Stimulated activated CD8-positive, alpha-beta memory T cell treated with anti-CD3 and anti-CD28 coated beads, Interleukin-12 subunit alpha, Interleukin-12 subunit beta, amount 100 ng/mL, for 1 hour (primary cell): ENCODE data around the gene FBXO31.
"Not testable (repeated sequence)": the region's sequence is repeated elsewhere in the genome, so short reads cannot be mapped to it uniquely, and the experiment has no call there.

Experiments used
- DNase-seq: peaks from one replicate; pipeline ENCODE4 v3.0.0-alpha.2; 2020; ENCODE audit warnings: low read depth

Gene FBXO31

DNA sequence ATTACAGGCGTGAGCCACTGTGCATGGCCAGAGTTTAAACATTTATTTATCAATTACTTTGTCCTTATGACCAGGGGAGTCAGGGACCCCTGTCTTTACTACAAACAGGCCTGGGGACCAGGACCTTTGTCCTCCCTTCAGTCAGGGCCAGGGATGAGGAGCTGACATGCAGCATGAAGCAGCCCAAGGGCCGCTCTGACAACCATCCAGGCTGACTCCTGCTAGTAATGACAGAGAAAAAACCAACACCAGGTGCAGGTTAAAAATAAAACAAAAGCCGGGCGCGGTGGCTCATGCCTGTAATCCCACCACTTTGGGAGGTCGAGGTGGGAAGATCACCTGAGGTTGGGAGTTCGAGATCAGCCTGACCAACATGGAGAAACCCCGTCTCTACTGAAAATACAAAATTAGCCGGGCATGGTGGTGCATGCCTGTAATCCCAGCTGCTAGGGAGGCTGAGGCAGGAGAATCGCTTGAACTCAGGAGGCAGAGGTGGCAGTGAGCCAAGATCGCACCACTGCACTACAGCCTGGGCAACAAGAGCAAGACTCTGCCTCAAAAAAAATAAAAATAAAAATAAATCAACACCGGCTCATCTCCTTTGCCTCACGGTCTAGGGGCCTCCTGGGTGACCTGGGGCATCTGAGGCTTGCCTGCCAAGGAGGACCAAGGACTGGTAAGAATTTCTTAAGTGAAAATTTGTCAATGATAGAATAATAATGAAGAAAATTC is 20.6 kb downstream of the FBXO31 start:
- not testable (repeated sequence) for DNase-seq

DNA sequence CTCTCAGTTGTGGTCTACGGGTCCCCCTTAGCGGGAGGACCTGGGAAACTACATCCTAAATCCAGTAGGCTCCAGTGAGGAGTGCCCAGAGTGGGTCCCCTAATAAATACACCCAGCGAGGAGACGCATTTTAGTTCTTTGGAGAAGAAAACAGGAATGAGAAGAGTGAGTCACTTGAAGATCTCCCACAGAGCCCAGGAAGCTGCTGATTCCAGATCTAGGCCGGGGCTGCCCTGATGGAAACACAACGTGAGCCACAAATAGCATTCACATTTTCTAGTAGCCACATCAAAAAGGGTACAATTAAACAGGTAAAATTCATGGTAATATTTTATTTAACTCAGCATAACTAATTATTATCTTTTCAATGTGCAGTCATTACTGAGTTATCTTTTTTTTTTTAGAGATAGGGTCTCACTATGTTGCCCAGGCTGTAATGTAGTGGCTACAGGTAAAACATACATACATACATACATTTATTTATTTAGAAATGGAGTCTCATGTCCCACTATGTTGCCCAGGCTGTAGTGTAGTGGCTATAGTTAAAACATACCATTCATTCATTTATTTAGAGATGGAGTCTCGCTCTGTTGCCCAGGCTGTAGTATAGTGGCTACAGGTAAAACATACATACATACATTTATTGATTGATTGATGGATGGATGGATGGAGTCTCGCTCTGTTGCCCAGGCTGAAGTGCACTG is 21.5 kb downstream of the FBXO31 start:
- no peak for DNase-seq

DNA sequence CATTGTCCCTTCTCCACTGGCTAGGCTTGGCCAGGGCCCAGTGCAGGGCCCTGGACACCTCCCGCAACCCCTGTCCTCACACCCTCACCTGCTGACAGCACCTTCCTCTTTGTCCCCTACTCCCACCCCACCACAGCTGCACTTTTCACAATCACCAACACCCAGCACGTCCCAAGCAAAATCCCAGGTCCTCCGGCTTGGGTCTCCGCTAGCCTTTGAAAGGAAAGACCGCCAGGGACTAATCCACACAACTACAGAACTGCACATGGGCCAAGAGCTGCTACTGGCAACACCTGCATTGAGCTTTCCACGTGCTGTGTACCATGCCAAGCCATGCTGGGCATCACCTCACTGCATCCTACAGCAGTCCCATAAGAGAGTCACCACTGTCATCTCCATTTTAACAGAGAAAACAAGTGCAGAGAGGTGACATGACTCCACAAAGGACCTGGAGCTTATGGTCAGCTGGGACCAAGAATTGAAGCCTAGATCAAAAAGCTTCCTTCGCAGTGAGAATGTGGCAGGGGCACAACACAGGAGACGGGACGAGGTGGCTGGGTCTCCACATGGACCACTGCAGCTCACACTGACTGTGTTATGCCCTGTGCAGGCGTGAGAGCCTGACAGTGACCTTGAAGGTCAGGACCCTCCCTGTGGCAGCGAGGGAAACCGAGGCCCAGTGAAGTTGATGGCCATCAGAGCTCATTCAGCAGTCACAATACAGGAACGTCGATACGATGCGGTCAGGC is 22.5 kb downstream of the FBXO31 start:
- DNase-seq, result no peak

DNA sequence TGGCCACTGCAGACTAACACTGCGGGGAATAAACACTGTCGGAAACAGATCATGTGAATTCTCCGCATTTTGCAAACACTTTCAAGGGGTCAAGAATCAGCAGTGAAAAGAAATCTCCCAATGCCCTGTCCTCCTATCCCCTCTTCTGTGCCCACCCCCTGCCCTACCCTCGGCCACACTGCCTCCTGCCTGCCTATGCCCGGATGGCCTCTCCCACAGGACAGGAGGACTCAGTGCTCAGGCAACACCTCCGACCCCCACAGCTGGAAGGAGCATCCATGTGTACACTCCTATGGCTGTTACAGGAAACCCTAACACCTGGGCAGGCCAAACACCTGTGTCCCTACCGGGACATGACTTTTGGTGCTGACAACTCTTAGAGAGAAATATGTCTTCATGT is 24.5 kb downstream of the FBXO31 start:
- no peak for DNase-seq

DNA sequence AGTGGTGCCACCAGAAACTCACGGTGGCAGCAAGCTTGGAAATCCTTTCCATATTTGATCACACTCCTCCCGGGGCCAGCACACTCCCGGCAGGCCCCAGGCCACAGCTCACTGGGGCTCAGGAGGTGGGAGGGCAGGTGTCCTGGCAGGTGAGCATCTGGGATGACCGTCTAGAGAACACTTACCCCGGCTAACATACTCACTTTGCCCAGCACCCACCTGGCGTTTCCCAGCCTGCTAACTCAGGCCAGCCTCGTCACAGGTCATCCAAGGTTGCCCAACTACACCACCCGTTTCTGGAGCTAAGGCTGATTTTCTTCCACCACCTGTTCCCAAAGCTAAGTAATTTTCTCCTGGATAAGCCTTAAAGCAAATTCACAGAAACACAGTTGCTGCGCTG is 24.9 kb downstream of the FBXO31 start:
- DNase-seq, result no peak

DNA sequence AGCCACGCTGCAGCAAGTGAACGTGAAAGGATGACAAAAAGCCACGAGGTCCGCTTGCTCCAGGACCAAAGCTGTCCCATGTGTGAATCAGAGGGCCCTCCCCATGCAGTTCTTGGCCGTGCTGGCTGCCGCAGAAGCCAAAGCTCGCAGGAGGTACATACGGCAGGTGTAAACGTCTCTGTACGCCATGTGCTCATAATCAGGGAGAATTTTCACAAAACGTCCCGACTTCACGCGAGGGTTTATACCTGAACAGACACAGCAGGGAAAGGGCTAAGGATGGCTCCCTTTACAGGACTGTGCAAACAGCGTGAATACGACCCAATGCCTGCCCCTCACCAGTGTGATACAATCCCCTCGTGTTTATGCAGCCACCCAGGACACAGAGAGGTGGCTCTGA is 25.3 kb downstream of the FBXO31 start:
- no peak for DNase-seq

DNA sequence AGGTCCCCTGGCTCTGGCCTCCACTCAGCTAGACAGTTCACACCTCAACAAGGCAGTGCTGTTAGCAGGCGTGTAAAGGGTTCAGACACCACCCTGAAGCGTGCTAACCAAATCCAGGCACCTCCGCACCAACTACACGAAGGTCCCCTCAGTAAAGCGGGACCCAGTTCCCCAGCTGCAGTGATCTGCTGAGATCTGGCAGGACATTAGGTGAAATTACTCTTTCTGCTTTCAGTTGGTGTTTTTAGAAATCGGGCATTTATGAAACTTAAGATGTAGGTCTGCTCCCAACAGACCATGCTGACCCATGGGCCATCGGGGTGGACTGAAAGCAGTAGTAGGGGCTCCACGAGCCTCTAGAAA is 27.1 kb downstream of the FBXO31 start:
- no peak for DNase-seq

DNA sequence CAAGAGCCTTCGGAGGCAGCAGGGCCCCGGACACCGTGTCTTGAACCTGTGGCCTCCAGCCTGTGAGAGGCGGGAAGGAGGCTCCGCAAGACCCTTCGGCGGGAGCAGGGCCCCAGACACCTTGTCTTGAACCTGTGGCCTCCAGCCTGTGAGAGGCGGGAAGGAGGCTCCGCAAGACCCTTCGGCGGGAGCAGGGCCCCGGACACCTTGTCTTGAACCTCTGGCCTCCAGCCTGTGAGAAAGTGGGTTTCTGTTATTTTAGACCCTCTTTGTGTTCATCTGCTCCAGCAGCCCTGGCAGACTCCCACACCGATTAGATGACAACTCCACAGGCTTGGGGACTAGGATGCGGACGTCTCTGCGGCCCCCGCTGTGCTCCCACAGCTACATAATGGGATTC is 30.0 kb downstream of the FBXO31 start:
- no peak for DNase-seq

DNA sequence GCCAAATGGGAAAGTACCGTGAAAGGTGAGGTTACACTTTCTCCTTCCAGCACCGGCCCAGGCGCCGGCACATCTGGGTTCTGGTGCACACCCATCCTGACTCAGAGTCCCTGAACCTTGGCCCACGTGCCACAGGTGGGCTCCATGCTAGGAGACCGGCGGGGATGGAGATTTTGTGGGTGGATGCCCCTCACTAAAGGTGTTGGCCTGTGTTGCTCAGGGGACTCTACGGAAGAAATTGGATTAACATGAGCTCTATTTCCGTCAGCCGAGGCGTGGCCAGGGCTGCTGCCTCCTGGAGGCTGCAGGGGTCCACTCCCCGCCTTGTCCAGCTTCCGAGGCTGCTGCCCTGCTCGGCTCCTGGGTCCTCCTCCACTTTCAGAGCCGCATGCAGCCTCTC is 30.8 kb downstream of the FBXO31 start:
- DNase-seq, result no peak

DNA sequence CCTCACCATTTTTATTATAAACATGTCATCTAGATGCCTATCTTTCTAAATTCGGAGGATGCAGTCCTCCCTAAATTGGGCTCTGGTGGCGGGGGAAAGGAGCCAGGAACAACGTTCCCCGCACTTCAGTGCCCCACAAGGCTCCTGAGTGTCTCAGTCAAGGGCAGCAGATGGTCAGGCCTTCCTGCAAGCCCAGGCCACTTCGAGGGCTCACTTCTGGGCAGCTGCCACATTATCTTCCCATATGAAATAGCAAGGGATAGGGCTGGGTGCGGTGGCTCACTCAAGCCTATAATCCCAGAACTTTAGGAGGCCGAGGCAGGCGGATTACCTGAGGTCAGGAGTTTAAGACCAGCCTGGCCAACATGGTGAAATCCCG is 32.3 kb downstream of the FBXO31 start:
- no peak for DNase-seq

DNA sequence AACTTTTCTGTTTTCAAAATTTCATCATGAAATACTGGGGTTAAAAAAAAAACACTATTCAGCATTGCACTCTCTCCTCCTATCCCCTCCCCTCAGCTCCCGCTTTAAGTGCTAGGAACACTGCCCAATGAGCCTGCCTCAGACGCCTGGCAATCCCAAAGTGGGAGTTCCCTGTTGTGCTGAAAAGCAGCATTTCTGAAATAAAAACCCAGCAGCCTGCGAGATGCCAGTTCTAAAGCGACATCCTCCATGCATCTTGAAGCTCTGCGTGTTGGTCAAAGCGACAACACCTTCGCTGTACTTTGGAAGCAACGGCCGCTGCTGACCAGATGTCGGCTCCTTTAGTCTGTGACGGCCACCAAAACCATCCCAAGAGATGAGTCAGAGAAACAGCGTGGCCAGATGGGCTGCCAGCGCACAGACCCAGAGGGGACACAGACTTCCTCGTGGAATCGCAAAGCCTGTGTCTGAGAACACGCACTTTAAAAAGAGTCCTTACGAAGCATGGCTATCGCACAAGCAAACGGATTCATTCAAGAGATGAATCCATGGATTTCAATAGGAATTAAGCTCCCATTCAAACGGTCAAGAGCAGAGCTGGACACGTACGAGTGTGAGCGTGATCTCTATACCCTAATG is 32.8 kb downstream of the FBXO31 start:
- no peak for DNase-seq

DNA sequence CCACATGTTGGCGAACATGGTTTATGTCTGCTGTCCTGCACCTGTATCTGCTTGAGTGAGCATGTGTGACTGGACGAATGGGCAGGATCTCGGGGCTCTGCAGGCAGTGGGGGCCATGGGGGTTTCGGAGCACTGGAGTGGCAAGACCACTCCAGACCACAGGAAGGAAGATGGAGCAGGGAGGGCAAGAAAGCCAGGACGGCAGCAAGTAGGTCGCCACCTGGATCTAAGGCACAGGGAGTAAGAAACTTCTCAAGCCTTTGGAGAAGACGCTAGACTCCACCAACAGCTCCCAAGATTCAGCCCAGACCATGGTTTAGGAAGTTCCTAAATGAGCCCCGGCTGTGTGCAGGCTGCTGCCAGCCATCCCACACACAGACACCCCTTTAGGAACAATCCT is 33.5 kb downstream of the FBXO31 start:
- no peak for DNase-seq

DNA sequence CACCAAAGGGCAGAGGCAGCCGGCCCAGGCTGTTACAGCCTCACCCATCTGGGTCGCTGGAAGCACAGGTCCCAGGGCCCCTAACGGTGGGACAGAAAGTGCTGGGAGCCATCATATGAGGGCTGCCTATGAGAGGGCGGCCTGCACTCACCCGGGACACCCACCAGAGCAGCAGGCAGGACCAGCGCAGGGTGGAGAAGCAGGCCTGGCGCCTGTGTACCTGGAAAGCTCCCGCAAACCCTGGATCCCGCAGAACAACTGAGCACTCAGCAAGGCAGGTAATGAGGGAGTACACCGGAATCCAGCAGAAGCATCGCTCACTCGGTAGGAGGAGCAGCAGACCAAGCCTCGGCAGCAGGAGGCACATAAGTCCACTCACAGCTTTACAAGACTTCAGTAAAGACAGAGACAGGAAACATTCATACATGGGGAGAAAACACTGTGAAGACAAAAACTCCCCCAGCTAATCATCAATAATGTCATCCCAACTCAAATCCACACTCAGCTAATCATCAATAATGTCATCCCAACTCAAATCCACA is 34.9 kb downstream of the FBXO31 start:
- no peak for DNase-seq

DNA sequence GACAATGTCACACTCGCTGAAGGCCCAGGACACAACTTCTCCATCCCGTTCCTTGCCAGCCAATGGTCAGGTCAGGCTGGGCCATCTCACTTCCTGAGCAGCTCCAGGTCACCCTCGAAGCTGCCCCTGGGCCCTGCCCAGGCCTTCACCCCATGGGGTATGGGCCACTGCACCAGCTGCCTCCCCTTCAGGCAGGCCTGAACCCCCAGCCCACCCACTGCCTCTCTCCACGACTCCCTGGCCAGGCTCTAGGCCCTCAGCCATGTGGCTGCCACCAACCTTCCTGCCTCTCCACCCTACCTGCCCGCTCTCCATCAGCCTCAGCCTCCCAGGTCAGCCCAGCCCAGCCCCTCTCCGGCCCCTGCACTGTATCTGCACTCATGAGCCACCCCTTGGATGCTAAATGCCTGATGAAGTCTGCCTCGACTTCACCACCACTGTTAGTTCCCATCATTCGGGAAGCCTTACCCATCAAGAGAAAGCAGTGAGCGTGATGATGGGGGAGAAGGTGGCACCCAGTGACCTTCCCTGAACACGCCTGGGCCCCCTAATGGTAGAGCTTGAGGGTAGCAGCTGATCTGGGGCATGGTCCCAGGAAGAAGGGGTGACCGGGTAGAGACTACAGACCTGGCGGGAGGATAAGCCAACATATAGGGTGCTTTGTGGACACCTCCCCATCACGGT is 35.5 kb downstream of the FBXO31 start:
- no peak for DNase-seq

DNA sequence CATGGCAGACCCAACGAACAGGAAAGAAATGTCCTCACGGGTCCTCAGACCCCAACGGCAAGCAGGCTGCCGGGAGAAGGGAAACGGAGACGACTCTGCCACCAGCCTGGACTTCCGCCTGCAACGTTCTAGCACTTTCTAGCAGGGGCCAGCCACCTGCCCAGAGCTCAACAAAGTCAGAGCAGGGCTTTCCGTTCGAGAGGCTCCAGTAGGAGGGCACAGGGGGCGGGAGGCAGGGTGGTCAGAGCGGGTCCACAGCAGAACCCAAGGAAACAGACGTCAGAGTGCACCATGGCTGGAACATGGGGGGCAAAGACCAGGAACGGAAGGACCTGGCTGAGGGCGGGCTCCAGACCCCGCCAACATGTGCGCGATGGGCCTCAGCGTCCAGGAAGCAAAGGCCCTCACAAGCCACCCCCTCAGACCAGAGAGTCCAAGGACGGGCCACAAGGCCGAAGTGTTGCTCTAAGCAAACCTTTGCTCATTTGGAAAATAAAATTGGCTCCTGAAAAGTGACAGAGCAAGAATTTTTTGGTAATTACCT is 37.0 kb downstream of the FBXO31 start:
- no peak for DNase-seq

DNA sequence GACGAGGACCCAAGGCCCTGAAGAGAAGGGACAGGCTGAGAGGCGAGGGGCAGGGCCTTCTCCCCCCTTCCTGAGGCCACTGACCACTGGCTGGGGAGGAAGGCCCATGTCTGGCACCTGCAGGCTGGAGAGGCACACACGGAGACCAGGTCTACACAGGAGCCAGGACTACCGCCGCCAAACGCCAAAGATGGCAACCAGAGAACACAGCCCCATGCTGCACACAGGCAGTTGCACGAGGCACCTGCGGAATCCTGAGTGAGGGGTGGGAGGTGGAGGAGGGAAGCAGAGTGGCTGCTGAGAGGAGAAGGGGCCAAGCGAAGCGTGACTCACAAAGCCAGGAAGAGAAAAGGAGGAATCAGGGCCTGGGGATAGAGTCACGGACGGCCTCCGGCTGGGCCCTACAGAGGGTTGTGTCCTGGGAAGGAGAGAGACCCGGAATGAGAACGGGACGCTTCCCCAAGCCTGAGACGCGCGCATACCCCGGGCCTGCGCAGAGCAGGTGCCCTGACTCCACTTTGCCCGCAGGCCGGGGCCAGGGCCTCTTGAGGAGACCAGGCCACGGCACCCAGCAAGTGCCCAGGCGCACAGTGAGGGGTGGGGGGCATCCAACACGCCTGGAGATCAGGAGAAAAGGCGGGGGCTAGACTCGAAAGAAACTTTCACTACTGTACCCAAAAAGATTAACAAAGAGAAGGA is 37.7 kb downstream of the FBXO31 start:
- no peak for DNase-seq

DNA sequence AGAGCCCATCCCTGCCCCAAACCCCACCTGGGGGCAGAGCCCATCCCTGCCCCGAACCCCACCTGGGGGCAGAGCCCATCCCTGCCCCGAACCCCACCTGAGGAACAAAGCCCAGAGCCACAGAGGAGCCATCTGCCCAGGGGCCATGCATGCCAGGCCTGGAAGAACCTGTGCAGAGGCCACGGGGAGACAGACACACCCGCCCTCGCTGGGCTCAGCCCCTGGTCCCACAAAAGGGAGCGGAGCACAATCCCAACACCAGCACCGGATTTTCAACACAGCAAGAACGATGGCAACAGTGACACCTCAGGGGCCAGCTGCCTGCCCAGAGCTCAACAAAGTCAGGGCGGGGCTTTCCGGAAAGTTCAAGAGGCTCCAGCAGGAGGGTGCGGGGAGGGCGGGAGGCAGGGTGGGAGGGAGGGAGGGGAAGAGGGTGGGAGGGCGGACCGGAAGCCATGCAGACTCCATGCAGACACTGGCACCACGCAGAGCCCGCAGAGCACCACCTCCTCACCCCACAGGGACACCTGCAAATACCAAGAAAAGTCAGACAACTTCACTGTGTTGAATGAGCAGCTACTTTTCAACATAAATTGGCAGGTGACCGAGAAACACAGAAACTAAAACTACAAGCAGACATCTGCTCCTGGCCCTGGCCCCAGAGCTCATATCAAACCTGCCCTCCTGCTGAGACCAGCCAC is 38.5 kb downstream of the FBXO31 start:
- DNase-seq, result peak; percentile 15

DNA sequence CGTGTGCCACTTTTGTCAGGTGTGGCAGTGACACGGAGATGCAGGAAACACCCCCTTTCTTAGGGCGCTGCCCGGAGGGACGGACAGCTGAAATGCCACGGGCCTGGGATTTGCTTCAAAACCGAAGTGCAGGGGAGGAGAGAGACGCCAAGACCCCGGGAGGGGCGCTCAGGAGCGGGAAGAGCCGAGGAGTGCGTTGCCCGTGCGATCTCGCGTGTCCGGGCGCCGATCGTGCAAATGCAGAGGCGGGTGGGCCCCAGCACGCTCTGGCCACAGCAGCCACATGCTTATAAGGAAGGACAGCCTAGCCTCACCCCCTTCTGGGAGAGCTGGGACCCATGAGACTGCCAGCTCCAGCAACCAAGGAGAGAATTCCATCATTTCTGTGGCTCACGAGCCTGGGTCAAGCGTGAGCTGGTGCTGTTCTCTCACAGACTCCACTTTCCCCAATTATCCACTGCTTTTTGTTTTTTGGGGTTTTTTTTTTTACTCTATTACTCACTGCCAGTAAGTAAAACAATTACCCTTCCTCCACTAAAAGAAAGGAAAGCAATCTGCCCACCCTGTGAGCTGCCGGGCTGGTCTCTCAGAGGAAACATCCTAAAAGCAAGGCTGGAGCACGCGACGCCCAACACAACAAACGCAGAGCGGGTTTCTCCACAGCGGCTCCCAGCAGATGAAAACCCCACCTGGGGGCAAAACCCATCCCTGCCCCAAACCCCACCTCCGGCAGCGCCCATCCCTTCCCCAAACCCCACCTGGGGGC is 39.2 kb downstream of the FBXO31 start:
- DNase-seq, result no peak

DNA sequence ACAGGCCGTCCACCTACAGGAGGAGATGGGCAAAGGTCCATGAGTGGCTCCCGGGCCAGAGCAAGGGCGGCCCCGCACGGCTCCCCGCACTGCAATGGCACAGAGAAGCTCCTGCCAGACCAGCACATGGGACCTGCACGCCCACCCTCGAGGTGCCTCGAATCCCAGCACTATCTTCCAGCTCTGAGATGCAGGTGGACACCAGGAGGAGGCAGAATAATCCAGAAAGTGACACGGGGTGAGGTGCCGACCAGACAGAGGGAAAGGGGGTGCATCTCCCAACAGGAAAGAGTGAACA is 39.9 kb downstream of the FBXO31 start:
- DNase-seq, result no peak
